Endometrium (tissue), 2 donors: Measurements from ENCODE around the gene FXYD4.
"Not testable (repeated sequence)": the region's sequence is repeated elsewhere in the genome, so short reads cannot be mapped to it uniquely, and the experiment has no call there.

Source experiments
- FAIRE-seq: peaks from 2 replicates; lab custom pipeline; 2012; peaks lifted over from hg19 to GRCh38; lab: Jason Lieb, UNC
- donor health status: control.
- donor health status: control.

FXYD4 gene

DNA sequence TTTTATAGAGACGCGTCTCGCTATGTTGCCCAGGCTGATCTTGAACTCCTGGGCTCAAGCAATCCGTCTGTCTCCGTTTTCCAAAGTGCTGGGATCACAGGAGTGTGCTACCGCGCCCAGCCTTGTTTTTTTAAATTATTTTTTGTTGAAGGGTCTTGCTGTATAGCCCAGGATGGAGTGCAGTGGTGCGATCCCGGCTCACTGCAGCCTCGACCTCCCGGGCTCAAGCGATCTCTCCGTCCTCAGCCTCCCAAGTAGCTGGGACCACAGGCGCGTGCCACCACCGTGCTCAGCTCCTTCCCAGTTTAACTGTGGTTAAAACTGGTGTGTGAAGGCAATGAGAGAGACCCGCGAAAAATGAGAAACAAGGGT is 48.5 kb downstream of the FXYD4 start:
- FAIRE-seq, result no peak

DNA sequence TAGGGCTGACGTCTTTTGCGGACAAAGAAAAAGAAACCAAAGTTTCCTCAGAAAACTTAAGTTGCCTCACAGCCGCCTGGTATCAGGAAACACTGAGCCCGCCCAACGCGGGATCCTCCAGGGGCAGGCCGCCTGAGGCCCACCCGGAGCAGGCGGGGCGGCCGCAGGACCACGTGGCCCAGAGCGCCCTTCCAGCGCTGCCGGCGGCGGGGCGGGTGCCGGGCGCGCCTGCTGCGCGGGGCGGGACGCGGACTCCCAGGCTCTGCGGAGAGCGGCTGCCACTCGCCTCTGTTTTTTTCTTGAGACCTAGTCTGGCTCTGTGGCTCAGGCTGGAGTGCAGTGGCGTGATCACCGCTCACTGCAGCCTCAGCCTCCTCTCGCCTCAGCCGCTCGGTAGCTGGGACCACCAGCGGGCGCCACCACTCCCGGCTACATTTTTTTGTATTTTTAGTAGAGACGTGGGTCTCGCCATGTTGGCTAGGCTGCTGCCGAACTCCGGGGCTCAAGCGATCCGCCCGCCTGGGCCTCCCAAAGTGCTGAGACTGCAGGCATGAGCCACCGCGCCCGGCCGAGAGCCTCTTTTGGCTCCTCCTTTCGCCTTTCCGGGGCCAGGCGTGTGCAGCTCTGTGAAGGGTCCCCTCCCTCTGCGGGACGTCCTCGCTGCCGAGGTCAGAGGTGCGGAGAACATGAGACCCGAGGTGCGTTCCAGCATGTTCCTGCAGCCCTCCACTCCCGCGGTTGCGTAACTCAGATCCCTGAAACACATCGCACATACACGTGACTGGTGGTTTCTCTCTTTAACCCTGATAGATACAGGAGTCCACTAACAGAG is 49.1 kb downstream of the FXYD4 start:
- peak; percentile 51 for FAIRE-seq

DNA sequence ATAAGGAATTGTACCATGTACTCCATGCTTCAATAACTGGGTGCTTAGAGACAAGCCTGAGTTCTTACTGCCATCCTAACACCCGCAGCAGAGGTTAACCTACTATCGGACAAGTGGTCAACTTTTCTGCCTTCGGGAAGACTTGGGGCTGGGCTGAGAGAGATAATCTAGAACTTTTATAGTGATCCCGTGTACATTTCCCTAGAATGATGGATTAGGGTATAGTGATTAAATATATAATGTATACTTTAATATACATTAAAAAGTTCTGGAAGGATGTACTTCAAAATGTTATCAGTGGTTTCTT is 49.7 kb downstream of the FXYD4 start:
- no peak for FAIRE-seq

DNA sequence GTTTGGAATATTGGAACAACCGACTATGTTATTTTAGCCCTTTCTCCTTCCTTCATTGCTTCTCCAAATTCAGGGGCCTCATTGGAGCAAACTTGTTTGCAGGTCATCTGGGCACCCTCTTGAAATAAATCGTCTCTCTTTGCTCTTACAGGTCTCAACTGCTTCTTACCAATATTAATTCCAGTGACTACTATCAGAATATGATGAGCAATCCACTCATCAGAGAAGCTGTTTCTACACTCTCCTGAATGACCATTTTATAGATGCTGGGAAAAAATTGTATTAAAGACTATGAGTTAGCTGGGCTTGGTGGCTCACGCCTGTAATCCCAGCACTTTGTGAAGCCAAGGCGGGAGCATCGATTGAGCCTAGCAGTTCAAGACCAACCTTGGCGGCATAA is 50.1 kb downstream of the FXYD4 start:
- no peak for FAIRE-seq

DNA sequence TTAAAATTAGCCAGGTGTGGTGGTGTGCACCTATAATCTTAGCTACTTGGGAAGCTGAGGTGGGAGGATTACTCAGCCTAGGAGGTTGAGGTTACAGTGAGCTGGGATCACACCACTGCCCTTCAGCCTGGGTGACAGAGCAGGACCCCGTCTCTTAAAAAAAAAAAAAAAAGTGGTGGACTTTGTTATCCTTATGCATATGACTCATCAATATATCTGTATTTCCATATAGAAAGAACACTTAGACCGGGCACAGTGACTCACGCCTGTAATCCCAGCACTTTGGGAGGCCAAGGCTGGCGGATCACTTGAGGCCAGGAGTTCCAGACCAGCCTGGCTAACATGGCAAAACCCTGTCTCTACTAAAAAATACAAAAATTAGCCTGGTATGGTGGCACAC is 50.5 kb downstream of the FXYD4 start:
- FAIRE-seq, result not testable (repeated sequence)

DNA sequence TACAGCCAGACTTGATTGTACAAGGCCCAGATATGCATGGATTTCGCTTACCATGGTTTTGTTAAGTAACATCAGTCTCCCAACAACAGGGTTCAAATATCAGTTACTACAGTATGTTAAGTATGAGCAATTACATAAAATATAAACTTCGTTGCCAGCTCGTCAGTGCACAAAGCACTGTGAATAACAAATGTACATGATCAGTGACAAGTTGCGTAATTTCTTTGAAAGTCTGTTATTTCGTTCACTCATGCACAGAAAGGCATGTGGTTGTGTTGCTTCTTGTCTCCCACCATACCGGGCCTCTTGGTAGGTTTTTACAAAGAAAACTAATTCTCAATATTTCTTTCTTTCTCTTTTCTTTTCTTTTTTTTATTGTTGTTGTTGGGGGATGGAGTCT is 53.0 kb downstream of the FXYD4 start:
- no peak for FAIRE-seq
